ENCODE results near the gene ARV1. TPM values are rescaled to one million over a fixed set of nuclear protein-coding genes. Genes with fewer than 3 reads are reported as not detected.

The ARV1 gene
- total and polyA plus RNA-seq, 2 of the 13 experiments (the other 11 are each of a cell fraction or from before 2014, with no cell fraction given), result 13.0 to 15.2 TPM

GRCh38 chr1:231026576-231026975 lies 47.7 kb downstream of the ARV1 start:
- FAIRE-seq, result no peak
- H3K9me3 ChIP-seq (ENCODE audit: low read length), result no peaks in the 10 kb centered on the region
- 34% methylated on average over 6 of the region's 6 CpGs for WGBS (ENCODE audit: low lambda C conversion rate)
- 0 out of 2 replicates have a peak overlapping the region, but pooled peaks have one; percentile 44 for H3K4me2 ChIP-seq (ENCODE audit: low read depth, low read length)
- no peaks in the 10 kb centered on the region for H3K36me3 ChIP-seq (replicated peaks in 1 of 2; ENCODE audit: control insufficient read depth in 1 of 2, insufficient read depth in 2 of 2, low read length in 2 of 2)
- H3K27ac ChIP-seq (ENCODE audit: extremely low read length, insufficient read depth, low read length), result no peak overlapping the region
- no peak overlapping the region for H3K4me3 ChIP-seq (replicated peaks in 1 of 3; ENCODE audit: insufficient read depth in 1 of 3, low read depth in 2 of 3, low read length in 3 of 3)
- 0 out of 2 replicates have a peak, but pooled peaks cover 6% of the 10 kb centered on the region for H3K4me1 ChIP-seq (ENCODE audit: insufficient read depth, low read length)
- ChIA-PET CTCF (ENCODE audit: low intra/inter-chr PET ratio, low total read pairs) (no interaction called here), POLR2A (no interaction called here)
- intact Hi-C loops (cut with micrococcal nuclease; ENCODE audit: unreplicated experiment), result no loop called here
- in situ Hi-C loops (cut with HindIII; ENCODE audit: extremely low pct_ligation_motif_present, low pct_unique_long_range_greater_than_20kb), result no loop called here
- DNase-seq (ENCODE audit: low spot score), result no peak
- no TSS peak for BruUV-seq (replicated peaks)
- no peak for TF ChIP-seq ZNF383 (CRISPR knock-in tag; IDR thresholded peaks at IDR 0.05; ENCODE audit: borderline replicate concordance)
- TF ChIP-seq SETDB1 (CRISPR knock-in tag; IDR thresholded peaks at IDR 0.05; ENCODE audit: borderline replicate concordance), result no peak
- TF ChIP-seq ZKSCAN5 (CRISPR knock-in tag; IDR thresholded peaks at IDR 0.05), result no peak
- no peak overlapping the region for H3K9ac ChIP-seq (ENCODE audit: insufficient read depth, low read depth, low read length)
- H4K20me1 ChIP-seq (ENCODE audit: insufficient read depth, low read length), result no peaks in the 10 kb centered on the region
- H3K79me2 ChIP-seq (ENCODE audit: insufficient read depth, low read length), result no peaks in the 10 kb centered on the region
- H2AFZ ChIP-seq (ENCODE audit: low read length), result no peak overlapping the region
- H3K27me3 ChIP-seq (ENCODE audit: control insufficient read depth in 1 of 2, insufficient read depth in 2 of 2, low read length in 2 of 2), result peaks cover 0 to 3% of the 10 kb centered on the region in 2 experiments; a peak in 1 of 5 replicates
- no peak for ATAC-seq

- Histone ChIP-seq H3K79me2 (ENCODE audit: insufficient read depth, low read length) (no peaks in the 10 kb centered on the region), H3K36me3 (replicated peaks in 1 of 2; ENCODE audit: control insufficient read depth in 1 of 2, insufficient read depth in 2 of 2, low read length in 2 of 2) (no peaks in the 10 kb centered on the region), H3K27me3 (ENCODE audit: control insufficient read depth in 1 of 2, insufficient read depth in 2 of 2, low read length in 2 of 2) (peaks cover 0 to 3% of the 10 kb centered on the region in 2 experiments; a peak in 1 of 5 replicates), H3K9ac (ENCODE audit: insufficient read depth, low read depth, low read length) (no peak overlapping the region), H3K4me3 (replicated peaks in 1 of 3; ENCODE audit: insufficient read depth in 1 of 3, low read depth in 2 of 3, low read length in 3 of 3) (no peak overlapping the region), H4K20me1 (ENCODE audit: insufficient read depth, low read length) (no peaks in the 10 kb centered on the region), H2AFZ (ENCODE audit: low read length) (no peak overlapping the region), H3K9me3 (ENCODE audit: low read length) (no peaks in the 10 kb centered on the region), H3K27ac (ENCODE audit: extremely low read length, insufficient read depth, low read length) (no peak overlapping the region), H3K4me2 (ENCODE audit: low read depth, low read length) (peak overlapping the region; percentile 44), H3K4me1 (ENCODE audit: insufficient read depth, low read length) (0 out of 2 replicates have a peak, but pooled peaks cover 6% of the 10 kb centered on the region)
- FAIRE-seq, result no peak
- POLR2A ChIA-PET, result no interaction called here
- CTCF ChIA-PET (ENCODE audit: low intra/inter-chr PET ratio, low total read pairs), result no interaction called here
- 48% methylated on average over 17 of the region's 23 CpGs for WGBS (ENCODE audit: low lambda C conversion rate)
- ATAC-seq, result peak; percentile 90
- no TSS peak for BruUV-seq (replicated peaks)
- peak; percentile 33 for DNase-seq (ENCODE audit: low spot score)
- in situ Hi-C loops (cut with HindIII; ENCODE audit: extremely low pct_ligation_motif_present, low pct_unique_long_range_greater_than_20kb) (no loop called here), intact Hi-C loops (cut with micrococcal nuclease; ENCODE audit: unreplicated experiment) (no loop called here)
- peak; percentile 35; the same call in 1 of the 2 replicates for TF ChIP-seq FOSL2 (CRISPR knock-in tag; IDR thresholded peaks at IDR 0.05)
- no peak for TF ChIP-seq XRCC5 (optimal IDR thresholded peaks at IDR 0.05; ENCODE audit: low read length)
- no peak for TF ChIP-seq ZNF766 (CRISPR knock-in tag; IDR thresholded peaks at IDR 0.05; ENCODE audit: borderline replicate concordance)
- no peak for TF ChIP-seq RCOR2 (CRISPR knock-in tag; IDR thresholded peaks at IDR 0.05)
- no peak for TF ChIP-seq ATF2 (CRISPR knock-in tag; IDR thresholded peaks at IDR 0.05)
- no peak for TF ChIP-seq TBP (CRISPR knock-in tag; IDR thresholded peaks at IDR 0.05)
- TF ChIP-seq ELK4 (CRISPR knock-in tag; IDR thresholded peaks at IDR 0.05; ENCODE audit: borderline replicate concordance), result no peak
- TF ChIP-seq PRDM15 (CRISPR knock-in tag; IDR thresholded peaks at IDR 0.05), result peak; percentile 47; the same call in 1 of the 2 replicates
These were observed 48.4 kb downstream of the ARV1 start for GRCh38 chr1:231027136-231027925.

Measured in HepG2 (cell line).